Smooth muscle cell of the coronary artery (primary cell): ENCODE measurements around the gene TRIM21. TPM values are rescaled to one million over a fixed set of nuclear protein-coding genes. Genes with fewer than 3 reads are reported as not detected.

Source experiments
- total RNA-seq: library from RNA; depleted of rRNA; stranded (reverse); fragments of >200 nt; gene quantifications from 2 replicates; pipeline ENCODE4 v1.2.3, GENCODE V29; 2014; ENCODE audit warnings: low replicate concordance

The TRIM21 gene
- total RNA-seq: 17.7 and 21.8 TPM in 2 replicates

DNA sequence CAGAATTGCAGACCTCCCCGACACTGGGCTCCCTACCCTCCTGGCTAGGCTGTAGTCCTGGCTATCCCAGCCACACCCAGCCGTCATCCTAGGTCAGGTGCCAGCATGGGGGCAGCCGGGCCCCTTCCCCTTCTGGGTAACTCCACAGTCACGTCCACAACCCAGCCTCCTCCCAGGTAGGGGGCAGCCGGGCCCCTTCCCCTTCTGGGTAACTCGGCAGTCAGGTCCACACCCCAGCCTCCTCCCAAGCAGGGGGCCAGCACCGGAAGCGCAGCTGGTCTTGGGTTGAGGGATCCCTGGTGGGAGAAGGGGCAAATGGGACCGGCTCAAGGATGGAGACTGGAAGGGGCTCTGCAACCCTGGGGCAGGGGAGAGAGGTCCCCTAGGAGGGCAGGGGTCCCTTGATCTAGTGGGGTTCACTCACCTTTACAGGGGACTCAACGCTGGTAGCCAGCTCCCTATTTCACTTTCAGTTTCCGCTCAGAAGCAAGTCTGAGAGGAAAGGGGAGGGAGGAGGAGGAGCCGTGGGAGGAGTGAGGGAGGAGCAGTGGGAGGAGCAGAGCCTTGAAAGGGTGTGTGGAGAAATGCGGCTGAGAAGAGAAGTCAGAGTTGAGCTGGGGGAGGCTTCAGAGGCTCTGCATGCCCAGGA, at the start of gene TRIM21:
Gene TRIM21, minus strand, starts transcription at position 494 of the 649 bp plus-strand sequence. CDS start 3,293 bp downstream, outside the sequence.

DNA sequence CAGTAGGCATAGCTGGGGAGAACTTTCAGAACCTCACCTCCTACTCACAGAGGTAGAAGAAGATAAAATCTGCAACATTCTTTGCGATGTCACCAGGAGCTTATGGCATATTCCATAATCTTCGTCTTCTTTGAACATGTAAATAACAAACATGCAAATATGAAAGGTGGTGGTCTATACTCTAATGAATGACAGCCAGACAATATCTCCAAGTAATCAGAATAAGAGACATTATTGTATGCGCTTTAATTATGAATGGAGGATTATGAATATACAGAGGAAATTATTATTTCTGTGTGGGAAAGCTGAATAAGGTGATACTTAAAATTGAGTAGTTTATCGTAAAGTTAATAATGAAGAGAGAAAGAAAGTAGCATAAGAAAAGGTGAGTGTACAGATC, 25.2 kb downstream of the TRIM21 start, which contains the start of gene OR52B4:
Gene OR52B4, minus strand, starts transcription at position 101 of the 400 bp plus-strand sequence. Its CDS starts 91 bp downstream, at position 10.

Other genes with a start within 250 kb of the TRIM21 start
- gene OR52B4, start 25.3 kb downstream of the TRIM21 start, total RNA-seq: not detected in 2 replicates
- not detected in 2 replicates for gene OR52K2, start 55.6 kb upstream of the TRIM21 start, total RNA-seq
- gene OR52K1, start 88.9 kb upstream of the TRIM21 start, total RNA-seq: not detected in 2 replicates
- gene OR52M1, start 151.5 kb upstream of the TRIM21 start, total RNA-seq: not detected in 2 replicates
- gene OR52I2, start 188.0 kb upstream of the TRIM21 start, total RNA-seq: not detected in 2 replicates
- not detected in 2 replicates for gene OR52I1, start 200.3 kb upstream of the TRIM21 start, total RNA-seq
- gene TRIM68, start 214.5 kb upstream of the TRIM21 start, total RNA-seq: 6.2 and 9.5 TPM in 2 replicates
- not detected in 2 replicates for gene OR51D1, start 243.8 kb upstream of the TRIM21 start, total RNA-seq